Epithelial cell of esophagus (primary cell): Measurements from ENCODE around the gene SYT6.

Source experiments
- DNase-seq: peaks from one replicate; pipeline ENCODE4 v3.0.0; 2010; ENCODE audit warnings: low read depth
- H3K4me3 ChIP-seq: 2 replicates; pipeline ENCODE4 v1.5.1; 2011; ENCODE audit warnings: mild to moderate bottlenecking, low read length, control low read depth
- CTCF ChIP-seq: IDR thresholded peaks from 2 replicates; pipeline ENCODE4 v1.5.1; 2011; ENCODE audit warnings: low read depth, mild to moderate bottlenecking, low read length, control low read depth, inconsistent platforms; ENCODE audit not compliant: insufficient read depth; ENCODE audit errors: missing control alignments

Gene SYT6, protein sequence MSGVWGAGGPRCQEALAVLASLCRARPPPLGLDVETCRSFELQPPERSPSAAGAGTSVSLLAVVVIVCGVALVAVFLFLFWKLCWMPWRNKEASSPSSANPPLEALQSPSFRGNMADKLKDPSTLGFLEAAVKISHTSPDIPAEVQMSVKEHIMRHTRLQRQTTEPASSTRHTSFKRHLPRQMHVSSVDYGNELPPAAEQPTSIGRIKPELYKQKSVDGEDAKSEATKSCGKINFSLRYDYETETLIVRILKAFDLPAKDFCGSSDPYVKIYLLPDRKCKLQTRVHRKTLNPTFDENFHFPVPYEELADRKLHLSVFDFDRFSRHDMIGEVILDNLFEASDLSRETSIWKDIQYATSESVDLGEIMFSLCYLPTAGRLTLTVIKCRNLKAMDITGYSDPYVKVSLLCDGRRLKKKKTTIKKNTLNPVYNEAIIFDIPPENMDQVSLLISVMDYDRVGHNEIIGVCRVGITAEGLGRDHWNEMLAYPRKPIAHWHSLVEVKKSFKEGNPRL

GRCh38 chr1:114153261-114154145, at the start of gene SYT6:
Gene SYT6 (minus strand): TSS chr1:114153869. CDS start chr1:114153772, 97 bp downstream.
- DNase-seq, result no peak
- H3K4me3 ChIP-seq, result no peak within 1 kb of the TSS

GRCh38 chr1:114201486-114201885, 47.8 kb upstream of the SYT6 start:
- no peak for TF ChIP-seq CTCF
- H3K4me3 ChIP-seq, result no peak overlapping the region
- DNase-seq, result no peak

More at GRCh38 chr1:114153261-114154145, at the start of gene SYT6:
- no peak for TF ChIP-seq CTCF

- no peak for DNase-seq
- TF ChIP-seq CTCF, result no peak
- H3K4me3 ChIP-seq, result no peak overlapping the region
Measured at GRCh38 chr1:114199017-114199594, 45.4 kb upstream of the SYT6 start.

GRCh38 chr1:114196992-114197907, 43.6 kb upstream of the SYT6 start:
- no peak overlapping the region for H3K4me3 ChIP-seq
- DNase-seq, result no peak
- no peak for TF ChIP-seq CTCF

DNA sequence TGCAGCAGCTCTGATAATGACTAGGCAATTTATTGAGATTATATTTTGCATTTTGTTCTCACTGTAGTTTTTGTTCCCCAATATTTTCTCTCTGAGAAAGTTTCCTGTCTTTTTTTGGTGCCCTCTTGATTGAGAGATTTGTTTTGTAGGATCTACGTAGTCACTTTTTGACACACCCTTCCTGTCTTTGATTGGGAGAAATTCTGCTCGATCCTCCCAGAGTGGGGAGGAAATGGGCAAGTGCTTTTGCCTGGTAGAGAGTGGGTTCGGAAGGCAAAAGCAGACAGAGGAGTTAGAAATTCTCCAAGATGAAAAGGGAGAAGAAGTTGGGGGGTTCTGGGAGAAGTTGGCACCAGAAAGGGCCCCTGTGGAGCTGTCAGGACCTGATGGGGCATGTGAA, 42.1 kb upstream of the SYT6 start:
- no peak overlapping the region for H3K4me3 ChIP-seq
- DNase-seq, result no peak
- no peak for TF ChIP-seq CTCF

DNA sequence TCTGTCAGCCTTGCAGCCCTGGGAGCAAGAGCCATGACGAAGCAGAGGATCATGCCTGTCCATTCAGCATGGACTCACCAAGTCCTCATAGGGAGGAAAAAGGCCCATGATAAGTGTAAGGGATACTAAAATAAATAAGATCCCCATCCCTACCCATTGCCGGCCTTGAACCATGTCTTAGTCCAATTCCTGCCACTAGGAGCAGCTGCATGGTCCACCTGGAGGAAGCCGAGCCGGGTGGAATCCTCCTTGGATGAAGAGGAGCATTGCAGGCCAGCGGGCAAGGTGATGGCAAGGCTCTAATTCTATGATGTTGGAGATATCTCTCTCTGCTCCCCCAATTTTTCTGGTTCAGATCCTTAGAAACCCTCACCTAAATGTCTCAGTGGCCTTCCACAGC, 38.7 kb upstream of the SYT6 start:
- peak; percentile 2 for TF ChIP-seq CTCF
- H3K4me3 ChIP-seq, result no peak overlapping the region
- no peak for DNase-seq
